HepG2 (cell line): ENCODE measurements around the gene MST1. TPM values are rescaled to one million over a fixed set of nuclear protein-coding genes. Genes with fewer than 3 reads are reported as not detected.

ENCODE experiments used
- ATM ChIP-seq: fragments of 450-650 bp; IDR thresholded peaks from 2 replicates; pipeline ENCODE4 v1.7.1; 2017; ENCODE audit warnings: mild to moderate bottlenecking, borderline replicate concordance
- ELF3 ChIP-seq: IDR thresholded peaks from 2 replicates; pipeline ENCODE4 v1.6.1; 2016; ENCODE audit warnings: missing genetic modification reagents, missing compliant biosample characterization
- FOXK2 ChIP-seq: fragments of 450-650 bp; IDR thresholded peaks from 2 replicates; pipeline ENCODE4 v1.6.1; 2016
- HIC2 ChIP-seq: sonication (generic); formaldehyde crosslinking; IDR thresholded peaks from 2 replicates; pipeline ENCODE4 v1.9.0; 2022; ENCODE audit warnings: low read depth, missing genetic modification reagents
- HMGA1 ChIP-seq: sonication (generic); formaldehyde crosslinking; conservative IDR thresholded peaks from 2 replicates; pipeline ENCODE4 v1.4.0; 2020; ENCODE audit warnings: missing genetic modification reagents
- HOXD1 ChIP-seq: sonication (generic); formaldehyde crosslinking; IDR thresholded peaks from 2 replicates; pipeline ENCODE4 v1.5.0; 2020; ENCODE audit warnings: missing genetic modification reagents
- IKZF4 ChIP-seq: sonication (generic); formaldehyde crosslinking; IDR thresholded peaks from 2 replicates; pipeline ENCODE4 v1.5.1; 2020; ENCODE audit warnings: borderline replicate concordance, mild to moderate bottlenecking, low read depth, missing genetic modification reagents; ENCODE audit errors: not compliant biosample characterization
- IRX3 ChIP-seq: sonication (generic); formaldehyde crosslinking; IDR thresholded peaks from 2 replicates; pipeline ENCODE4 v1.8.1; 2023; ENCODE audit warnings: mild to moderate bottlenecking, low read depth, missing genetic modification reagents, borderline replicate concordance
- MED8 ChIP-seq: sonication (generic); formaldehyde crosslinking; IDR thresholded peaks from 2 replicates; pipeline ENCODE4 v1.8.1; 2023; ENCODE audit warnings: mild to moderate bottlenecking, missing genetic modification reagents; ENCODE audit not compliant: insufficient replicate concordance
- MXI1 ChIP-seq: IDR thresholded peaks from 3 replicates; pipeline ENCODE4 v1.6.1; 2012; ENCODE audit warnings: low read depth, low read length, inconsistent platforms, borderline replicate concordance
- MZF1 ChIP-seq: sonication (generic); formaldehyde crosslinking; IDR thresholded peaks from 2 replicates; pipeline ENCODE4 v1.8.1; 2023; ENCODE audit warnings: mild to moderate bottlenecking, missing genetic modification reagents, borderline replicate concordance
- NAIF1 ChIP-seq: sonication (generic); formaldehyde crosslinking; IDR thresholded peaks from 2 replicates; pipeline ENCODE4 v1.5.0; 2020; ENCODE audit warnings: mild to moderate bottlenecking, missing genetic modification reagents, borderline replicate concordance
- ONECUT2 ChIP-seq: sonication (generic); formaldehyde crosslinking; IDR thresholded peaks from 2 replicates; pipeline ENCODE4 v1.4.0; 2020; ENCODE audit warnings: missing genetic modification reagents
- PHF21A ChIP-seq: sonication (generic); formaldehyde crosslinking; IDR thresholded peaks from 2 replicates; pipeline ENCODE4 v1.5.0; 2020; ENCODE audit warnings: mild to moderate bottlenecking, missing genetic modification reagents
- RORA ChIP-seq: sonication (generic); formaldehyde crosslinking; IDR thresholded peaks from 2 replicates; pipeline ENCODE4 v1.5.0; 2020; ENCODE audit warnings: mild to moderate bottlenecking, missing genetic modification reagents, moderate library complexity
- SAFB2 ChIP-seq: sonication (generic); formaldehyde crosslinking; IDR thresholded peaks from 2 replicates; pipeline ENCODE4 v1.5.1; 2020; ENCODE audit warnings: missing genetic modification reagents, low read depth, mild to moderate bottlenecking, borderline replicate concordance
- SALL1 ChIP-seq: sonication (generic); formaldehyde crosslinking; IDR thresholded peaks from 2 replicates; pipeline ENCODE4 v1.8.0; 2022; ENCODE audit warnings: mild to moderate bottlenecking, missing genetic modification reagents
- TCF7L2 ChIP-seq: IDR thresholded peaks from 2 replicates; pipeline ENCODE4 v1.6.1; 2011; ENCODE audit warnings: mild to moderate bottlenecking, low read depth, low read length, moderate library complexity
- TEAD2 ChIP-seq: sonication (generic); formaldehyde crosslinking; IDR thresholded peaks from 2 replicates; pipeline ENCODE4 v1.9.0; 2021; ENCODE audit warnings: missing genetic modification reagents
- THAP8 ChIP-seq: sonication (generic); formaldehyde crosslinking; IDR thresholded peaks from 2 replicates; pipeline ENCODE4 v1.5.1; 2020; ENCODE audit warnings: missing genetic modification reagents, mild to moderate bottlenecking, borderline replicate concordance
- U2AF2 ChIP-seq: fragments of 200-400 bp; formaldehyde crosslinking; IDR thresholded peaks from 2 replicates; pipeline ENCODE4 v1.6.1; 2017; ENCODE audit warnings: low read depth, mild to moderate bottlenecking, low read length
- ZNF281 ChIP-seq: sonication (generic); formaldehyde crosslinking; IDR thresholded peaks from 2 replicates; pipeline ENCODE4 v1.4.0; 2020; ENCODE audit warnings: missing genetic modification reagents, borderline replicate concordance
- ZNF3 ChIP-seq: IDR thresholded peaks from 2 replicates; pipeline ENCODE4 v1.7.0; 2017; ENCODE audit warnings: inconsistent platforms
- ZNF564 ChIP-seq: sonication (generic); formaldehyde crosslinking; IDR thresholded peaks from 2 replicates; pipeline ENCODE4 v1.8.1; 2023; ENCODE audit warnings: mild to moderate bottlenecking, missing genetic modification reagents
- ZNF782 ChIP-seq: sonication (generic); formaldehyde crosslinking; IDR thresholded peaks from 2 replicates; pipeline ENCODE4 v1.4.0; 2020; ENCODE audit warnings: missing genetic modification reagents, mild to moderate bottlenecking, borderline replicate concordance
- ZSCAN25 ChIP-seq: sonication (generic); formaldehyde crosslinking; IDR thresholded peaks from 2 replicates; pipeline ENCODE4 v1.8.0; 2022; ENCODE audit warnings: mild to moderate bottlenecking, missing genetic modification reagents
- ZSCAN9 ChIP-seq: IDR thresholded peaks from 2 replicates; pipeline ENCODE4 v1.6.1; 2016; ENCODE audit warnings: borderline replicate concordance
- polyA plus RNA-seq, 8 experiments: library from polyadenylated mRNA; depleted of rRNA in 3 of 8; stranded (reverse) in 7 of 8; unstranded in 1 of 8; fragments of >200 nt; fragmentation: Illumina TruSeq in 4 of 8; extraction: Trizol in 4 of 8; gene quantifications; 2 replicates each; pipeline versions ENCODE4 v1.2.1 to v1.2.3, GENCODE V29; 2011 to 2016; ENCODE audit warnings: low read depth in 4 of 8, missing spikeins in 1 of 8, mixed read lengths in 1 of 8; ENCODE audit not compliant: insufficient read depth in 1 of 8
- total RNA-seq, 5 experiments: library from RNA; depleted of rRNA; stranded (reverse); fragments of >200 nt; fragmentation: Illumina TruSeq; extraction: Trizol; gene quantifications; 2 replicates each; pipeline ENCODE4 v1.2.3, GENCODE V29; 2016; ENCODE audit warnings: low read depth in 1 of 5

The MST1 gene
- total and polyA plus RNA-seq, 2 of the 13 experiments (the other 11 are each of a cell fraction or from before 2014, with no cell fraction given) = 189 to 452 TPM

GRCh38 chr3:49668414-49668797, 20.9 kb downstream of the MST1 start (continued):
- peak; percentile 74; the same call in 1 of the 2 replicates for TF ChIP-seq ZNF281 (CRISPR knock-in tag)
- TF ChIP-seq SAFB2 (CRISPR knock-in tag) = no peak
- no peak for TF ChIP-seq ONECUT2 (CRISPR knock-in tag)
- no peak for TF ChIP-seq IKZF4
- no peak for TF ChIP-seq ZNF782 (CRISPR knock-in tag)
- peak; percentile 92 for TF ChIP-seq ZSCAN25 (CRISPR knock-in tag)
- no peak for TF ChIP-seq TCF7L2
- TF ChIP-seq THAP8 = no peak
- peak; percentile 84 for TF ChIP-seq HIC2
- no peak for TF ChIP-seq ATM
- peak; percentile 45; the same call in 1 of the 3 replicates for TF ChIP-seq MXI1
- TF ChIP-seq HOXD1 (CRISPR knock-in tag) = no peak
- TF ChIP-seq RORA = no peak
- TF ChIP-seq ELF3 (CRISPR knock-in tag) = peak; percentile 79
- no peak for TF ChIP-seq ZNF3 (CRISPR knock-in tag)
- no peak for TF ChIP-seq FOXK2
- peak; percentile 91 for TF ChIP-seq SALL1 (CRISPR knock-in tag)
- no peak for TF ChIP-seq IRX3 (CRISPR knock-in tag)
- peak; percentile 48; the same call in 1 of the 2 replicates for TF ChIP-seq PHF21A
- TF ChIP-seq MED8 (CRISPR knock-in tag) = peak; percentile 4
- no peak for TF ChIP-seq U2AF2
- TF ChIP-seq TEAD2 (CRISPR knock-in tag) = no peak
- no peak for TF ChIP-seq NAIF1
- TF ChIP-seq MZF1 (CRISPR knock-in tag) = no peak
- peak; percentile 58 for TF ChIP-seq ZSCAN9 (CRISPR knock-in tag)
- TF ChIP-seq HMGA1 = no peak
- TF ChIP-seq ZNF564 = no peak
